HS-27A (cell line): ENCODE results near the gene SLC26A6.

ENCODE experiments used
- DNase-seq: peaks from one replicate; pipeline ENCODE4 v3.0.0-alpha.2; 2012; ENCODE audit warnings: low read depth, missing footprints

SLC26A6 gene

GRCh38 chr3:48599077-48599501, 36.2 kb downstream of the SLC26A6 start:
- no peak for DNase-seq

GRCh38 chr3:48598323-48599076, 36.8 kb downstream of the SLC26A6 start:
- DNase-seq = no peak

- no peak for DNase-seq
Measured at GRCh38 chr3:48597408-48597800, 37.9 kb downstream of the SLC26A6 start.

GRCh38 chr3:48596676-48597407, 38.4 kb downstream of the SLC26A6 start:
- DNase-seq = no peak

GRCh38 chr3:48596157-48596556, 39.1 kb downstream of the SLC26A6 start:
- no peak for DNase-seq

- peak; percentile 85 for DNase-seq
Measured at GRCh38 chr3:48595526-48596121, 39.6 kb downstream of the SLC26A6 start.

GRCh38 chr3:48595075-48595525, 40.2 kb downstream of the SLC26A6 start, which contains the start of gene COL7A1:
TSS of gene COL7A1 (minus strand) at chr3:48595329. CDS start at chr3:48595159, 170 bp downstream.
- no peak for DNase-seq

- no peak for DNase-seq
Measured at GRCh38 chr3:48594417-48595049, 40.7 kb downstream of the SLC26A6 start.

- DNase-seq = no peak
Measured at GRCh38 chr3:48593337-48593736, 41.9 kb downstream of the SLC26A6 start.

- DNase-seq = no peak
Measured at GRCh38 chr3:48592519-48593087, 42.7 kb downstream of the SLC26A6 start.

- DNase-seq = no peak
Measured at GRCh38 chr3:48591886-48592518, 43.3 kb downstream of the SLC26A6 start.

- DNase-seq = no peak
Measured at GRCh38 chr3:48591436-48591835, 43.8 kb downstream of the SLC26A6 start.

GRCh38 chr3:48588230-48588629, 47.0 kb downstream of the SLC26A6 start:
- no peak for DNase-seq

- no peak for DNase-seq
Measured at GRCh38 chr3:48587686-48588085, 47.6 kb downstream of the SLC26A6 start.

- no peak for DNase-seq
Measured at GRCh38 chr3:48585411-48585810, 49.9 kb downstream of the SLC26A6 start.

- DNase-seq = no peak
Measured at GRCh38 chr3:48584836-48585235, 50.4 kb downstream of the SLC26A6 start.

GRCh38 chr3:48581621-48582481, 53.4 kb downstream of the SLC26A6 start:
- DNase-seq = no peak

GRCh38 chr3:48576647-48577046, 58.6 kb downstream of the SLC26A6 start:
- DNase-seq = no peak
